K562 (cell line): ENCODE data around the gene LIF. TPM values are rescaled to one million over a fixed set of nuclear protein-coding genes. Genes with fewer than 3 reads are reported as not detected.

Source experiments
- ATAC-seq: fragments of 200-7000 bp; cut with Tn5 transposase; 3 replicates; pipeline ENCODE4 v1.9.1; 2020; ENCODE audit warnings: moderate library complexity
- BruUV-seq: library from RNA; stranded (reverse); fragments of 400-500 nt; replicated peaks from 2 replicates; lab custom pipeline; 2021; lab: Mats Ljungman, UMichigan
- CTCF ChIA-PET: fragments of 300-600 bp; formaldehyde crosslinking; extraction: SDS; loops from one replicate; lab custom pipeline; 2021; ENCODE audit warnings: low intra/inter-chr PET ratio; lab: Yijun Ruan, JAX
- POLR2A ChIA-PET: fragments of 300-600, 350-650 bp; sonication (Branson Sonifier 250); formaldehyde crosslinking; extraction: SDS; loops from one replicate; lab custom pipeline; 2021; ENCODE audit warnings: antibody characterized with exemption, inconsistent platforms; lab: Yijun Ruan, JAX
- DNase-seq, 4 experiments: peaks; one replicate each; pipeline versions ENCODE4 v3.0.0 to v3.0.0-alpha.2; 2011 to 2018; ENCODE audit warnings: low spot score in 3 of 4, mixed read lengths in 3 of 4; ENCODE audit errors: extremely low read depth in 1 of 4
- FAIRE-seq: peaks from 2 replicates; lab custom pipeline; 2011; peaks lifted over from hg19 to GRCh38; lab: Jason Lieb, UNC
- H2AFZ ChIP-seq: 2 replicates; pipeline ENCODE4 v1.6.0; 2011; ENCODE audit warnings: low read depth, low read length, control low read depth, inconsistent platforms
- H3K27ac ChIP-seq: fragments of 200-600 bp; 3 replicates; pipeline ENCODE4 v1.8.0; 2011; ENCODE audit warnings: low read depth, mild to moderate bottlenecking, control low read depth, inconsistent platforms, low read length, moderate library complexity, mixed read lengths; ENCODE audit errors: extremely low read depth
- H3K27me3 ChIP-seq, 2 experiments: fragments of 300-600 bp in 1 of 2; 2 replicates in 1 of 2; 3 replicates in 1 of 2; pipeline versions ENCODE4 v1.6.0 to v1.8.0; 2011; ENCODE audit warnings: inconsistent platforms in 2 of 2, low read length in 2 of 2, mild to moderate bottlenecking in 1 of 2, mixed read lengths in 1 of 2, moderate library complexity in 1 of 2; ENCODE audit not compliant: control insufficient read depth in 2 of 2, insufficient read depth in 2 of 2
- H3K36me3 ChIP-seq: fragments of 300-600 bp; 3 replicates; pipeline ENCODE4 v1.8.0; 2011; ENCODE audit warnings: mild to moderate bottlenecking, low read length, inconsistent platforms; ENCODE audit not compliant: control insufficient read depth, insufficient read depth
- H3K4me1 ChIP-seq, 2 experiments: fragments of 200-600 bp in 1 of 2; replicated peaks in 1 of 2; 2 replicates in 1 of 2; 3 replicates in 1 of 2; pipeline versions ENCODE4 v1.5.1 to v1.8.0; 2011; ENCODE audit warnings: inconsistent platforms in 2 of 2, low read length in 2 of 2, mild to moderate bottlenecking in 1 of 2, mixed read lengths in 1 of 2, moderate library complexity in 1 of 2; ENCODE audit not compliant: control insufficient read depth in 2 of 2, insufficient read depth in 2 of 2
- H3K4me2 ChIP-seq: 2 replicates; pipeline ENCODE4 v1.6.1; 2011; ENCODE audit warnings: low read length, control low read depth, inconsistent platforms, mixed read lengths; ENCODE audit not compliant: insufficient read depth
- H3K4me3 ChIP-seq: fragments of 200-600 bp; sonication (generic), shearing (Covaris generic); 2 replicates; pipeline ENCODE4 v1.5.1; 2016; ENCODE audit warnings: control low read depth, inconsistent platforms
- H3K79me2 ChIP-seq: fragments of 200-600 bp; 3 replicates; pipeline ENCODE4 v1.8.0; 2011; ENCODE audit warnings: low read length, inconsistent platforms; ENCODE audit not compliant: control insufficient read depth, insufficient read depth
- H3K9ac ChIP-seq, 2 experiments: 2 replicates each; pipeline versions ENCODE4 v1.6.0 to v1.6.1; 2011; ENCODE audit warnings: low read depth in 2 of 2, low read length in 2 of 2, control low read depth in 1 of 2, inconsistent platforms in 1 of 2, mild to moderate bottlenecking in 1 of 2, mixed read lengths in 1 of 2; ENCODE audit not compliant: insufficient read depth in 1 of 2
- H3K9me1 ChIP-seq: one replicate; pipeline ENCODE4 v1.6.0; 2011; ENCODE audit warnings: inconsistent platforms, mild to moderate bottlenecking, low read length, moderate library complexity; ENCODE audit not compliant: control insufficient read depth, insufficient read depth
- H3K9me3 ChIP-seq: replicated peaks from 2 replicates; pipeline ENCODE4 v1.5.1; 2011; ENCODE audit warnings: low read depth, low read length, inconsistent platforms; ENCODE audit not compliant: control insufficient read depth, insufficient read depth
- H4K20me1 ChIP-seq: replicated peaks from 2 replicates; pipeline ENCODE4 v1.6.1; 2011; ENCODE audit warnings: low read length, inconsistent platforms, mixed read lengths; ENCODE audit not compliant: control insufficient read depth, insufficient read depth
- BACH1 ChIP-seq: fragments of 200-800 bp; sonication (Bioruptor generic); IDR thresholded peaks from 2 replicates; pipeline ENCODE4 v1.6.1; 2016; ENCODE audit warnings: missing genetic modification characterization, missing compliant biosample characterization
- CBFA2T3 ChIP-seq: fragments of 450-650 bp; IDR thresholded peaks from 2 replicates; pipeline ENCODE4 v1.6.1; 2017
- CREB5 ChIP-seq: fragments of 250-450 bp; sonication (Bioruptor Pico); IDR thresholded peaks from 2 replicates; pipeline ENCODE4 v1.5.0; 2020; ENCODE audit warnings: mild to moderate bottlenecking
- DMBX1 ChIP-seq: fragments of 250-450 bp; sonication (Bioruptor Pico); IDR thresholded peaks from 2 replicates; pipeline ENCODE4 v1.8.0; 2022; ENCODE audit warnings: inconsistent platforms, mild to moderate bottlenecking, moderate library complexity, borderline replicate concordance
- E4F1 ChIP-seq: fragments of 250-450 bp; sonication (Bioruptor Pico); IDR thresholded peaks from 2 replicates; pipeline ENCODE4 v1.5.0; 2021; ENCODE audit warnings: mild to moderate bottlenecking, borderline replicate concordance
- GABPA ChIP-seq: fragments of 200-800 bp; sonication (Bioruptor generic); conservative IDR thresholded peaks from 2 replicates; pipeline ENCODE4 v1.6.1; 2016; ENCODE audit warnings: low read depth, missing genetic modification characterization, missing compliant biosample characterization
- HDAC1 ChIP-seq, 2 experiments: fragments of 450-650 bp; IDR thresholded peaks; 2 replicates each; pipeline ENCODE4 v1.6.1; 2016 to 2017; ENCODE audit warnings: inconsistent platforms in 1 of 2, mild to moderate bottlenecking in 1 of 2, moderate library complexity in 1 of 2
- KDM4B ChIP-seq, 2 experiments: fragments of 450-650 bp in 1 of 2; sonication (generic) in 1 of 2; IDR thresholded peaks; 2 replicates each; pipeline ENCODE4 v1.6.1; 2016 to 2017; ENCODE audit warnings: borderline replicate concordance in 2 of 2, antibody characterized with exemption in 1 of 2, low read depth in 1 of 2, mild to moderate bottlenecking in 1 of 2
- NFIC ChIP-seq: fragments of 450-650 bp; IDR thresholded peaks from 2 replicates; pipeline ENCODE4 v1.6.1; 2017; ENCODE audit warnings: mild to moderate bottlenecking, inconsistent platforms
- NFRKB ChIP-seq: fragments of 450-650 bp; IDR thresholded peaks from 2 replicates; pipeline ENCODE4 v1.6.1; 2016; ENCODE audit warnings: low read depth
- POLR3G ChIP-seq: IDR thresholded peaks from 2 replicates; pipeline ENCODE4 v1.6.1; 2011; ENCODE audit not compliant: insufficient read length, insufficient replicate concordance; ENCODE audit errors: extremely low read depth
- RBBP5 ChIP-seq: fragments of 200-600 bp; sonication (generic); IDR thresholded peaks from 2 replicates; pipeline ENCODE4 v1.6.1; 2012; ENCODE audit warnings: borderline replicate concordance, mild to moderate bottlenecking, low read length, control low read depth, inconsistent platforms; ENCODE audit not compliant: insufficient read depth, poor library complexity, severe bottlenecking
- TFAM ChIP-seq: fragments of 250-450 bp; sonication (Bioruptor Pico); conservative IDR thresholded peaks from 2 replicates; pipeline ENCODE4 v1.5.0; 2021; ENCODE audit warnings: mild to moderate bottlenecking, moderate library complexity
- ZNF133 ChIP-seq: fragments of 250-450 bp; sonication (Bioruptor Pico); IDR thresholded peaks from 2 replicates; pipeline ENCODE4 v1.4.0; 2020; ENCODE audit warnings: mild to moderate bottlenecking
- ZNF134 ChIP-seq: fragments of 250-450 bp; sonication (Bioruptor Pico); conservative IDR thresholded peaks from 2 replicates; pipeline ENCODE4 v1.4.0; 2020
- ZNF146 ChIP-seq: IDR thresholded peaks from one replicate; pipeline ENCODE4 v1.6.1; 2018; ENCODE audit warnings: missing compliant biosample characterization; ENCODE audit not compliant: unreplicated experiment
- ZNF232 ChIP-seq: sonication (generic); formaldehyde crosslinking; IDR thresholded peaks from 2 replicates; pipeline ENCODE4 v1.8.0; 2022; ENCODE audit warnings: mild to moderate bottlenecking, missing genetic modification reagents
- ZNF695 ChIP-seq: fragments of 450-650 bp; formaldehyde crosslinking; IDR thresholded peaks from 2 replicates; pipeline ENCODE4 v1.4.0; 2020; ENCODE audit warnings: mild to moderate bottlenecking, moderate library complexity
- ZNF740 ChIP-seq, 3 experiments: fragments of 200-800 bp in 1 of 3; sonication (Bioruptor generic) in 1 of 3; sonication (generic) in 1 of 3; formaldehyde crosslinking in 1 of 3; IDR thresholded peaks; 2 replicates each; pipeline versions ENCODE4 v1.6.1 to v1.8.0; 2016 to 2022; ENCODE audit warnings: mild to moderate bottlenecking in 2 of 3, missing compliant biosample characterization in 2 of 3, missing genetic modification characterization in 2 of 3, missing genetic modification reagents in 1 of 3
- WGBS: fragments of 100-300 bp; shearing (Covaris generic); methylation state at CpG from one replicate; pipeline ENCODE4 v1.1.6; 2016; ENCODE audit warnings: low coverage, mixed read lengths; ENCODE audit not compliant: insufficient coverage; ENCODE audit errors: missing lambda C conversion rate; 5-methylcytosine and 5-hydroxymethylcytosine counted together
- in situ Hi-C: fragments of 300-500 bp; cut with MboI; formaldehyde crosslinking; loops from 4 replicates; pipeline ENCODE4 v1.15.0; 2018; ENCODE audit warnings: inconsistent platforms, mixed read lengths
- intact Hi-C: fragments of 100-400 bp; cut with micrococcal nuclease; formaldehyde crosslinking; loops from 2 replicates; pipeline ENCODE4 v1.14.2; 2022
- polyA plus RNA-seq, 8 experiments: library from polyadenylated mRNA; depleted of rRNA in 4 of 8; stranded (reverse) in 5 of 8; unstranded in 3 of 8; fragments of >200 nt; fragmentation: Nextera tagmentation in 2 of 8; fragmentation: Illumina TruSeq in 1 of 8; extraction: Ambion mirVana in 2 of 8; extraction: Trizol in 1 of 8; gene quantifications; 2 replicates each; pipeline versions ENCODE4 v1.2.1 to v1.2.3, GENCODE V29; 2011 to 2014; ENCODE audit warnings: inconsistent platforms in 1 of 8, missing spikeins in 1 of 8
- total RNA-seq, 7 experiments: library from RNA; depleted of rRNA in 6 of 7; stranded (reverse); fragments of >200 nt in 6 of 7; fragmentation: Illumina TruSeq in 2 of 7; extraction: Trizol in 2 of 7; gene quantifications; 2 replicates each; pipeline versions ENCODE4 v1.2.1 to v1.2.3, GENCODE V29; 2011 to 2021; ENCODE audit warnings: low replicate concordance in 1 of 7

LIF gene
- total and polyA plus RNA-seq, 9 of the 15 experiments (the other 6 are each of a cell fraction or from before 2014, with no cell fraction given), result 0.05 to 0.39 (median 0.18) TPM; not detected in 3

- DNase-seq (no peak), FAIRE-seq (no peak), ATAC-seq (no peak)
- H3K27me3 ChIP-seq, result no peaks in the 10 kb centered on the region
- intact Hi-C loops (no loop called here), in situ Hi-C loops (no loop called here)
- H3K27ac ChIP-seq, result no peak overlapping the region
- H3K9me1 ChIP-seq, result no peaks in the 10 kb centered on the region
- WGBS, result 4% methylated on average over 5 of the region's 8 CpGs
- no peaks in the 10 kb centered on the region for H3K9me3 ChIP-seq
- H3K79me2 ChIP-seq, result no peaks in the 10 kb centered on the region
- BruUV-seq, result no TSS peak
- ChIA-PET POLR2A (interaction anchor here (0.7 to 1.6 kb wide), 4 partner anchors 24 to 627 kb away, joined by 3 to 6 read pairs (median 4); no protein-coding TSS in a partner anchor), CTCF (no interaction called here)
- no peak overlapping the region for H3K9ac ChIP-seq
- no peak overlapping the region for H3K4me2 ChIP-seq
- no peaks in the 10 kb centered on the region for H3K36me3 ChIP-seq
- H2AFZ ChIP-seq, result no peak overlapping the region
- H4K20me1 ChIP-seq, result no peaks in the 10 kb centered on the region
- H3K4me3 ChIP-seq, result no peak overlapping the region
- peaks cover 2 to 46% of the 10 kb centered on the region in 2 experiments; a peak in 2 of 5 replicates for H3K4me1 ChIP-seq
- TF ChIP-seq GABPA (tag) (no peak), TFAM (CRISPR knock-in tag) (no peak), ZNF146 (CRISPR knock-in tag) (no peak), ZNF133 (CRISPR knock-in tag) (no peak), CBFA2T3 (no peak), KDM4B (IDR thresholded peaks at IDR 0.05; ENCODE audit: borderline replicate concordance in 2 of 2, low read depth in 1 of 2) (no peak), CREB5 (CRISPR knock-in tag) (no peak), E4F1 (no peak), NFRKB (no peak), HDAC1 (IDR thresholded peaks at IDR 0.05) (no peak), ZNF232 (CRISPR knock-in tag) (no peak), NFIC (no peak), BACH1 (tag) (no peak), ZNF695 (CRISPR knock-in tag) (no peak), DMBX1 (CRISPR knock-in tag) (no peak), POLR3G (no peak), RBBP5 (no peak), ZNF740 (CRISPR knock-in tag; IDR thresholded peaks at IDR 0.05) (no peak), ZNF740 (tag; IDR thresholded peaks at IDR 0.05) (no peak), ZNF134 (CRISPR knock-in tag) (no peak)
These were observed 14.1 kb upstream of the LIF start for GRCh38 chr22:30260682-30261081.
